Neural crest cell (in vitro differentiated cells): ENCODE data around the gene IFITM10. TPM values are rescaled to one million over a fixed set of nuclear protein-coding genes. Genes with fewer than 3 reads are reported as not detected.

ENCODE experiments used
- DNase-seq: peaks from one replicate; pipeline ENCODE4 v3.0.0; 2021; ENCODE audit warnings: low read depth, mixed read lengths, low spot score
- H3K27ac Mint-ChIP-seq: one replicate; pipeline ENCODE4 v1.8.0; 2021; ENCODE audit warnings: mild to moderate bottlenecking, mixed read lengths; ENCODE audit not compliant: unreplicated experiment
- H3K27me3 Mint-ChIP-seq: 2 replicates; pipeline ENCODE4 v1.8.0; 2021; ENCODE audit warnings: low read depth, mild to moderate bottlenecking, mixed read lengths
- H3K36me3 Mint-ChIP-seq: 2 replicates; pipeline ENCODE4 v1.8.0; 2021; ENCODE audit warnings: low read depth, mild to moderate bottlenecking, mixed read lengths
- H3K4me1 Mint-ChIP-seq: 2 replicates; pipeline ENCODE4 v1.8.0; 2021; ENCODE audit warnings: mixed read lengths
- H3K4me3 Mint-ChIP-seq: one replicate; pipeline ENCODE4 v1.8.0; 2021; ENCODE audit warnings: mild to moderate bottlenecking, mixed read lengths
- H3K9me3 Mint-ChIP-seq: 2 replicates; pipeline ENCODE4 v1.8.0; 2021; ENCODE audit warnings: mixed read lengths
- total RNA-seq: library from RNA; stranded (reverse); gene quantifications from 2 replicates; pipeline ENCODE4 v1.2.1, GENCODE V29; 2021
- TF ChIP-seq, protein P1 (sequence below): fragments of 200-600 bp; sonication (generic); conservative IDR thresholded peaks from 2 replicates; pipeline ENCODE4 v1.5.0; 2021; ENCODE audit warnings: antibody characterized with exemption, mild to moderate bottlenecking

IFITM10 gene
- total RNA-seq, 1 donor from 2014 or later: not detected

DNA sequence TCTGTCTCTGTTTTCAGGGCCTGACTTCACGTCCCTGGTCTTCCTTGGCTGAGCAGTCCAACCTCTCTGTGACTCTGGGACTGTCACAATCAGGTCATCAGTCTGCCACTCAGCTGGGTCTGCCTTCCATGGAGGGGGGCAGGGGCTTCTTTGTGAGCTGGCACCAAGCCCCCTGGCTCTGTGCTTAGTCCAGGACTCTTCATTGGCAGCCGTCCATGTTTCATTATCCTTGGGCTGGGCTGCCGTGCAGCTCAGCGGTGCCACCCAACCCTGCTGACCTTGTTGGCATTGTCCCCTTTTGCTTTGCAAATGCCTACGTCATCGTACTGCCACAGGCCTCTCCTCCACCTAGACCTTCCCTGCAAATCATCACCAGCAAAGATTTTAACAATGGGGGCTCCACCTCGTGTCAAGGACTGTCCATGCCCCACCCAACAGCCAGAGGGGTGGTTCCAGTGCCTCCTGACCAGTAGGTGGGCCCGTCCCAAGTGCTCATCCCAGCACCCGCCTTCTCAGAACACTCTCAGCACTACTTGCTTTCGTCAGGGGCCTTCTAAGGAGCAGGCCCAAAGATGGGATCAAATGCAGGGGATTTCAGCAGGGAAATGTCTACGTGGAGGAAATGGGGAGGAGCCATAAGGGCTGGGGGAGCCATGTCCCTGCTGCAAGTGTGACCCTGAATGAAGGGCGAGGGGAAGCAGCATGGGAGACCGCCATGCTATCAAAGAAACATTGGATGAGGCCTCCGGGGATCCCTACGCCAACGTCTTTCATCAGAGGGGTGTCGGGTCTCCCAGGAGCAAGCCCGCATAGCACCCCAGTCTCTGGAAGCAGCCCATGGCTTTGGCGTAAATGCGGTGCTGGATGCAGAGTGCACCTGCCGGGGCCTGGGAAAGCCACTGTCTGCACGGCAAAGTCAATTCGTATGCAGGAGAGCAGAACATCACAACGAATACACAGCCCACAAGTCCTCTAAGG lies 35.2 kb downstream of the IFITM10 start:
- H3K27me3 Mint-ChIP-seq: peaks cover 2% of the 10 kb centered on the region
- no peaks in the 10 kb centered on the region for H3K9me3 Mint-ChIP-seq
- H3K4me3 Mint-ChIP-seq: no peak overlapping the region
- DNase-seq: no peak
- H3K36me3 Mint-ChIP-seq: no peaks in the 10 kb centered on the region
- H3K27ac Mint-ChIP-seq: no peak overlapping the region
- no peaks in the 10 kb centered on the region for H3K4me1 Mint-ChIP-seq
- TF ChIP-seq, protein P1, sequence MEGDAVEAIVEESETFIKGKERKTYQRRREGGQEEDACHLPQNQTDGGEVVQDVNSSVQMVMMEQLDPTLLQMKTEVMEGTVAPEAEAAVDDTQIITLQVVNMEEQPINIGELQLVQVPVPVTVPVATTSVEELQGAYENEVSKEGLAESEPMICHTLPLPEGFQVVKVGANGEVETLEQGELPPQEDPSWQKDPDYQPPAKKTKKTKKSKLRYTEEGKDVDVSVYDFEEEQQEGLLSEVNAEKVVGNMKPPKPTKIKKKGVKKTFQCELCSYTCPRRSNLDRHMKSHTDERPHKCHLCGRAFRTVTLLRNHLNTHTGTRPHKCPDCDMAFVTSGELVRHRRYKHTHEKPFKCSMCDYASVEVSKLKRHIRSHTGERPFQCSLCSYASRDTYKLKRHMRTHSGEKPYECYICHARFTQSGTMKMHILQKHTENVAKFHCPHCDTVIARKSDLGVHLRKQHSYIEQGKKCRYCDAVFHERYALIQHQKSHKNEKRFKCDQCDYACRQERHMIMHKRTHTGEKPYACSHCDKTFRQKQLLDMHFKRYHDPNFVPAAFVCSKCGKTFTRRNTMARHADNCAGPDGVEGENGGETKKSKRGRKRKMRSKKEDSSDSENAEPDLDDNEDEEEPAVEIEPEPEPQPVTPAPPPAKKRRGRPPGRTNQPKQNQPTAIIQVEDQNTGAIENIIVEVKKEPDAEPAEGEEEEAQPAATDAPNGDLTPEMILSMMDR: no peak

DNA sequence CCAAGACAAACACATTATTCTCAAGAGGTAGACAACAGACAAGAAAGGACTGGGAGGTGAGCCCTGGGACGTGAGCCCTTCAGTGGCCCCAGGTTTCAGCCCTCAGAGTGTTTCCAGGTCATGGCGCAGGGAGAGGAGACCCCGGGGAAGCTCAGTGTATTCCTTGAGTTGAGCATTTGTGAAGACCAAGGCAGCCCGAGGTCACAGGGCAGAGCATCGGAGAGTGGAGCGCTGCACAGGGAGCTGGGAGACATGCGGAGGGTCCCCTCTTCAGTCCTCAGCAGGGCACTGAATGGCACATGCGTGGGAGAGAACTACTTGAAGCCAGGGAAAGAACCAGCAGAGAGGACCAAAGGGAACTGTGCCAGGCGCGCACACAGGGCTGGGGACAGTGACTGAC lies 41.7 kb downstream of the IFITM10 start:
- Mint-ChIP-seq H3K27me3 (peaks cover 7% of the 10 kb centered on the region), H3K9me3 (no peaks in the 10 kb centered on the region), H3K4me1 (no peaks in the 10 kb centered on the region)

DNA sequence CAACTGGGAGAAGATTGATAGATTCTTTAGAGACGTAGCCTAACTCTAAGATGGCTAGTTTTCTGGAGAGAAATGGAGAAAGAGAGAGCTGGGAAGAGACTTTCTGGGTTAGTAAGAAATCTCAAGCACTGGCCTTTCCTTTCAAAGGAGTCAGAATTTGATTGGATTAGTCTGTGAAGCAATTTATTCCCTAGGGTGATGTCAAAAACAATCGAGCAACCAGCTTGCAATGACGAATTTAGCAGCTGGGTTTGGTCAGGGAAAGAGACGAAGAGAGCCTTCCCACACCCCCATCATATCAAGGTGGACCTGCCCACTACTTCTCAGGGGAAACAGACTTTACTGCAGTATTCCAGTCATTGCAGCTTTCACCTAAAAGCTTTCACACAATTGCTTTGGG lies 42.6 kb downstream of the IFITM10 start:
- H3K4me1 Mint-ChIP-seq: no peaks in the 10 kb centered on the region
- TF ChIP-seq, protein P1: no peak
- no peaks in the 10 kb centered on the region for H3K9me3 Mint-ChIP-seq
- no peak overlapping the region for H3K4me3 Mint-ChIP-seq
- no peaks in the 10 kb centered on the region for H3K36me3 Mint-ChIP-seq
- DNase-seq: no peak
- H3K27me3 Mint-ChIP-seq: peaks cover 7% of the 10 kb centered on the region
- H3K27ac Mint-ChIP-seq: no peak overlapping the region

More for the DNA sequence above, 41.7 kb downstream of the IFITM10 start:
- H3K4me3 Mint-ChIP-seq: no peak overlapping the region
- no peaks in the 10 kb centered on the region for H3K36me3 Mint-ChIP-seq
- TF ChIP-seq, protein P1: no peak
- H3K27ac Mint-ChIP-seq: no peak overlapping the region
- DNase-seq: no peak

DNA sequence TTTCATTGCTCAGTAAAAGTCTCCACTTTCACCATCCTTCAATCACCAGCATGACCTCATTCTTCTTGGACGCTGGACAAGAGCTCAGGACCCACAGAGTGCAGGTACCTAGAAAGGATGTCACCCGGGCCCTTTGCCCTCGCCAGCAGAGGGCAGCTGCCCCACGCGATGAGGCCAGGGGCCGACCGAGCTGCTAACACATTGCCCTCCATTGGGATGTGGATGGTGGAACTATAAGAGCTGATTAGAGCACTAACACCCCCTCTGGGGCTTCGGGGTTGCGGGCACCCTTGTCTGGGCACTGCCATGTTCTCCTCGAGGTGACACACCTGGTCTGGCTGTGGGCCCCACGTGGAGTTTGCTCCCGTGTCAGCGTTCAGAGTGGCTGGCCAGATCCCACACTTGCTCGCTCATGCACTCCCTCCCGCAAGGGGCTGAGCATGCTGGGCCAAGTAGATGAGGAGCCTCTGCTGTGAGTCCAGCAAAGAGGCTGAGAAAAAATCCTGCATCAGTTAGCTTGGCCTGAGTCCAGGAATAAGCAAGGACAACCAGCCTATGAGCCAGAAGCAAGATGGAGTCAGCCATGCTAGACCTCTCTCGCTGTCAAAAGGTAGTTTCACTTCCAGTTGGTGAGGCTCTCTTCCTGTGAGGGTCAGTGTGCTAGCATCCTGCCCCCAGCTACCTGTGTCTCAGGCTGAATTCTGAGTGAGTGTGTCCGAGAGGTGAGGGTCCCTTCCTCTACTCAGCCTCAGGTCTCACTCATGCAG lies 43.6 kb downstream of the IFITM10 start:
- Mint-ChIP-seq H3K27ac (no peak overlapping the region), H3K36me3 (no peaks in the 10 kb centered on the region), H3K9me3 (no peaks in the 10 kb centered on the region), H3K4me1 (no peaks in the 10 kb centered on the region), H3K4me3 (no peak overlapping the region), H3K27me3 (peaks cover 7% of the 10 kb centered on the region)
- TF ChIP-seq, protein P1: no peak
- DNase-seq: no peak

DNA sequence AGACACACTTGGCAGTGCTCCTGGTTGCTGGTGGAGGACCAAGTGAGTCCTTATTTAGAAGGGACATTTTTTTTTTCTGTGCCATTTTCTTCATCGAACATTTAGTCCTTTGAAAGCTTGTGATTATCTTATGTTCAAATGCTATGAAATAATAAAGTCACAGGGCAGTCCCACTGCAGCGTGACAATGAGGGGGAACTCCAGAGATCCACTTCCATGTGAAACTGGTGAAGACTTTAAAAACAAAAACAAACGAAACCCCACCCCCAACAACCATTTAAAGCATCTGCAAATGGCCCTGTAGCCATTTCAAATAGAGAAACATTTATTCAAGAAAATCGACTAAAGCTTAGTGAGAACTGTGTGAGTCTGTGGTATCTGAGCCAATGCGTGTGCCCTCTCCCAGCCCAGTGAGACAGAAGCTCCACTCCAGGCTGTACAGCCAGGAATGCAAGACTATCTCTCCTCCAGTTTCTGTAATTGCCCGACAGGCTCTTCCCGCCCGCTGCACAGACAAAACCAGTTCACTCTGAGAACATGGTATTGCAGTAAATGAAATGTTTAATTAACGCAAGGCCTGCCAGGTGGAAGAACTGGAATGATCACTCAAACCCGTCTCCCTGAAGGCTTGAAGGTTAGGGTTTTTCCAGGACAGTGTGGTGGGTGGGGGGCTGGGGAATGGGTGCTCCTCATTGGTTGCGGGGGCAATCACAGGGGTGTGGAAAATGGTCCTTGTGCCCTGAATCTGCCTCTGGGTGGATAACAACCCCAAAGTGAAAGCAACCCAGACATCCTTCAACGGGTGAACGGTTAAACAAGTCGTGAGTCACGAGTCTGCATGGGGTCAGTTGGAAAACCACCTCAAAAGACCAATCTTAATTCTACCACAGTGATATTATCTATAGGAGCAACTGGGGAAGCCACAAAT lies 45.0 kb downstream of the IFITM10 start:
- H3K4me1 Mint-ChIP-seq: peaks cover 8% of the 10 kb centered on the region
- no peak overlapping the region for H3K27ac Mint-ChIP-seq
- no peaks in the 10 kb centered on the region for H3K9me3 Mint-ChIP-seq
- peaks cover 4% of the 10 kb centered on the region for H3K27me3 Mint-ChIP-seq
- DNase-seq: no peak
- no peak overlapping the region for H3K4me3 Mint-ChIP-seq
- TF ChIP-seq, protein P1: no peak
- no peaks in the 10 kb centered on the region for H3K36me3 Mint-ChIP-seq
